Stimulated activated CD4-positive, alpha-beta T cell treated with anti-CD3 and anti-CD28 coated beads, TNF-alpha, amount 100 ng/mL, for 24 hours (primary cell): ENCODE data around the gene ATP9B.
"Not testable (repeated sequence)": the region's sequence is repeated elsewhere in the genome, so short reads cannot be mapped to it uniquely, and the experiment has no call there.

Experiments used
- DNase-seq, 3 experiments: peaks; one replicate each; pipeline ENCODE4 v3.0.0-alpha.2; 2020; ENCODE audit warnings: low read depth in 3 of 3

ATP9B gene

DNA sequence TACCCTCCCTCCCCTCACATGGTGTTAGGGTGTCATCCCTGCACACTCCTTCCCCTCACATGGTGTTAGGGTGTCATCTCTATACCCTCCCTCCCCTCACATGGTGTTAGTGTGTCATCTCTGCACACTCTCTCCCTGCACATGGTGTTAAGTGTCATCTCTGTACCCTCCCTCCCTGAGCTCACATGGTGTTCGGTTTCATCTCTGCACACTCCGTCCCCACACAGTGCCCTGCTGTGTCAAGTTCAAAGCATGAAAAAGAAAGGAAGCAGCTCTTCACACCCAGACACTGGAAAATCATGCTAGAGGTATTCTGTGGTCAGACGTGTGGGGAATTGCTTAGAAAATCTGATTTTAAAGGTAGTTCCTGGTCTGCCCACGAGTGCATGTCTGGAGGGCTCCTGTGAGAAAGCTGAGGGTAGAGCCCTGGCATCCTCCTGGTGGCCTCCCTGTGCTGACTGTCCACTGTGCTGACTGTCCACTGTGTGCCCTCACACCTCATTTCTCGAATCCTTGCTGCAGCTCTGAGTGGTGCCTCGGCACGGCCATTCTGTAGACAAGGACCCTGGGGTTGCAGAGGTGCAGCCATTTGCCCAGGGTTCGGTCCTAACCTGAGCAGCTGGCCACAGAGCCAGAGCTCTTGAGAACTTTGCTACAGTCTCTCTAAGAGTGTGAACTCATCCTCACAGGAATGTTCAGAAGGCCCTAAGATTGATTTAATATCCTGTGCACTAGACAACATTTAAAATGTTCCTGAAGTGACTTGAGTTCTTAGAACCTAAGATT lies 257.4 kb downstream of the ATP9B start:
- DNase-seq = no peak

DNA sequence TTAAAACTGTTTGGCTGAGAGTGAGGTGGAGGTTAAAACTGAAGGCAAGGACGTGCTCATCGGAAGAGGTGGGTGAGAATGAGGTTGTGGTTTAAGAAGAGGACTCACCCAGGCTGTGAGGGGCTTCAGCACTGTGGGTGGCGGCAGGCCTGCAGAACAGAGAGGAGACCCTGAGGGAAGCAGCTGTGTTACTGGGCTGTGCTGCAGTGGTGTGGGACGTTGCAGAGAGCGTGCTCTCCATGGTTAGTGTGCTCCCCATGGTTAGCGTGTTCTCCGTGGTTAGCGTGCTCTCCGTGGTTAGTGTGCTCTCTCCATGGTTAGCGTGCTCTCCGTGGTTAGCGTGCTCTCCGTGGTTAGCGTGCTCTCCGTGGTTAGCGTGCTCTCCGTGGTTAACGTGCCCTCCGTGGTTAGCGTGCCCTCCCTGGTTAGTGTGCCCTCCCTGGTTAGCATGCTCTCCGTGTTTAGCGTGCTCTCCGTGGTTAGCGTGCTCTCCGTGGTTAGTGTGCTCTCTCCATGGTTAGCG lies 258.1 kb downstream of the ATP9B start:
- DNase-seq = no peak

DNA sequence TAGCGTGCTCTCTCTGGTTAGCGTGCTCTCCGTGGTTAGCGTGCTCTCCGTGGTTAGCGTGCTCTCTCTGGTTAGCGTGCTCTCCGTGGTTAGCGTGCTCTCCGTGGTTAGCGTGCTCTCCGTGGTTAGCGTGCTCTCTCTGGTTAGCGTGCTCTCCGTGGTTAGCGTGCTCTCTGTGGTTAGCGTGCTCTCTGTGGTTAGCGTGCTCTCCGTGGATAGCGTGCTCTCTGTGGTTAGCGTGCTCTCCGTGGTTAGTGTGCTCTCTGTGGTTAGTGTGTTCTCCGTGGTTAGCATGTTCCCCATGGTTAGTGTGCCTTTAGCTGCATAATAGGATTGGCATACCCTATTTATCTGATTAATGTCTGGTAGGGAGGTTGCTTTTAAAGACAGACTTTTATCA lies 258.7 kb downstream of the ATP9B start:
- not testable (repeated sequence) for DNase-seq

DNA sequence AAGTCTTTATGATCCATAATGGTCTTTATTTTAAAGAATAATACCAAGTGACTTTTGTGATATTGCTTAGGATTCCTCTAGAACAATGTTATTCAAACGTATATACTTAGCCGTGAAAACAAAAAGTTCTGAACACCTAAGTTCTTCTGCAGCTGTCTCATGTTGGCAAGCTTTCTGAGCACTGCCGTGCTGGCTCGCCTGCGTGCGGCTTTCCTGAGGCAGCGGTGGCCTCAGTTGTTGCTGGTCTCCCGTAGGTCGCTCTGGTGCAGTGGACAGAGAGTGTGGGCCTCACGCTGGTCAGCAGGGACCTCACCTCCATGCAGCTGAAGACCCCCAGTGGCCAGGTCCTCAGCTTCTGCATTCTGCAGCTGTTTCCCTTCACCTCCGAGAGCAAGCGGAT lies 259.7 kb downstream of the ATP9B start:
- no peak for DNase-seq

DNA sequence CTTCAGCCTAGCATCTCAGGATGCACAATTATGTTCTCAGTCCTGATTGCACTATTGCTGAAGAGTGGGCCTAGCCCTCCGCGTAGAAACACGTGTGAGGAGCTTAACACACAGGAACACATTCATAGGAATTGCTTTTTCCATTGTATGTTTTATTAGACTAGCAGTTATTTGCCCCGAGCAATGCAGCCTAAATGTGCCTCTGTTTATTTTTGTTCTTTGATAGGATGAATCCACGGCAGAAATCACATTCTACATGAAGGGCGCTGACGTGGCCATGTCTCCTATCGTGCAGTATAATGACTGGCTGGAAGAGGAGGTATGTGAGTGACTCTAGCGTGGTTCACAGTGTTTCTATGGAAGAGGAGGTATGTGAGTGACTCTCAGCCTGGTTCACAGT lies 260.6 kb downstream of the ATP9B start:
- no peak for DNase-seq

DNA sequence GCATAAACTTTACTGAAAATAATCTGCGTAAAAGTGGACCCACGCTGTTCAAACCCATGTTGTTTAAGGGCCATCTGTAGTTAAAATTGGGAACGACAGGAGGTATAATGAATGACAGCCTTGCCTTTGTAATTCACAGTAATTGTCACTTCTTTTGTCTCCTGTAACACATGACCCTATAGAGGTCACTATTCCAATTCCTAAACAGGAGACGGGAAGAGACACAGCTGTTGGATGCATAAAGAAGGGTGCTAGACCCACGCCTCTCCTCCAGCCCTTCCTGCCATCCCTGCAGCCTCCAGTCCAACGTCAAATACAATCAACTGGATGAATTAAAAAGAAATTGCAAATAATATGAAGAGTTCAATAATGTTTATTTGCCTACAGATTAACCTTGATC lies 263.5 kb downstream of the ATP9B start:
- DNase-seq = no peak

DNA sequence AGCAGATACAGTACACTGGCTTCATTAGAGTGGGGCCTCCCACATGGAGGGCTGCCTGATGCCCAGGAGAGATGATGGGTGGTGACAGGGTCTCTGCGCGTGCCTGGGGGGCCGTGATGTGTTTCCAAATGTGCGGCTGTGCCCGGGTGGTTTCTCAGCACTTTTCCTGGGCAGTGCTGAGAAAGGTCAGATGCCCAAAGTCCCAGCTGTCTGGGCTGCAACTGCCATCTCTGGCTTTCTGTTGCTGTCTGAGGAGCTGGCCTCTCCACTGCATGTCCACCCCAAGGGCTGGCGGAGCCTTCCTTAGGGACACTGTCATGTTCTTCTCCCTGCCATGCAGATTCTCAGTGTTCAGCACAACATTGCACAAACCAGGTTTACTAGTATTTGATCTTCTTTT lies 263.9 kb downstream of the ATP9B start:
- DNase-seq = no peak

DNA sequence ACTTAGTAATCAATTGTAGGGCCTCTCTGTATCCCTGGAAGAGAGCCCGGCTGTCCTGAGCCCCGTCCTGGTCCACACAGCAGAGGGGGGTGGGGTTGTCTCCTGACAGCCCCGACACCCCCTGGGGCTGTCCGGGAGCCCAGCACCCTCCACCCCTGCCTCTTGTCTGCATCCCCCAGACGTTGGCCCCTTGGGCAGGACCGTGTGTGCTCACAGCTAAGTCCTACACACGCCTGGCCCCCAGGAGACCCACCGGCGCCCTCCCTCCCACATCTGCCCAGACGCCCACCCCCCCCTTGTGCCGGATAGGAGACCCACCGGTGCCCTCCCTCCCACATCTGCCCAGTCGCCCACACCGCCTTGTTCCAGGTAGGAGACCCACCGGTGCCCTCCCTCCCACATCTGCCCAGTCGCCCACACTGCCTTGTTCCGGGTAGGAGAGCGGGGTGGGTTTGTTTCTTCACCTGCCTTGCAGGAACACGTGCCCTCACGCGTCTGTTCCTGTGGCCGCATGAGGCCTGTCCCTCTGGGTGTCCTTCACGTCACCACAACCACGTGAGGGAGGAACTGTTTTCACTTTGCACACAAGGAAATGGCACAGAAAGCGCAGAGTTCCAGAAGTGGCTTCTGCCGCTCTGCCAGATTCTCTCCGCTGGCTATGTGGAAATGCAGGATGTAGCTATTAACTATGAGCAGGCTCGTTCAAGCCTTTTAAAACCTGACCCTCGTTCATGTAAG lies 265.5 kb downstream of the ATP9B start:
- DNase-seq = no peak

DNA sequence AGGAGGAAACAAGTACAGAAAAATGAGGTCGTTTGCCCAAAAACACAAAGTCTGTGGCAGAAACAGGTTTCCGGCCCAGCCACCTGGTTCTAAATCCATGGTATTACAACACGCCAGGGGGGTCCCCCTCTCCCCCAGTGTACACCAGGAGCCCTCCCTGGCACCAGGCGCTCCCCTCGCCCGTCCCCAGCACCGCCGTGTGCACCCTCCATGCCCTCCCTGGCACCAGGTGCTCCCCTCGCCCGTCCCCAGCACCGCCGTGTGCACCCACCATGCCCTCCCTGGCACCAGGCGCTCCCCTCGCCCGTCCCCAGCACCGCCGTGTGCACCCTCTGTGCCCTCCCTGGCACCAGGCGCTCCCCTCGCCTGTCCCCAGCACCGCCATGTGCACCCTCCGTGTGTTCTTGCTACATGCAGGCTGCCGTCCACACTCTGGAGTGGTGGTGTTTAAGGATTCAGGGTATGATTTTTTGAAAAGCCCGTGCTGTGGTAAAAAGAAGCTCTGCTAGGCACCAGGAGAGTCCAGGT lies 266.7 kb downstream of the ATP9B start:
- DNase-seq = no peak

DNA sequence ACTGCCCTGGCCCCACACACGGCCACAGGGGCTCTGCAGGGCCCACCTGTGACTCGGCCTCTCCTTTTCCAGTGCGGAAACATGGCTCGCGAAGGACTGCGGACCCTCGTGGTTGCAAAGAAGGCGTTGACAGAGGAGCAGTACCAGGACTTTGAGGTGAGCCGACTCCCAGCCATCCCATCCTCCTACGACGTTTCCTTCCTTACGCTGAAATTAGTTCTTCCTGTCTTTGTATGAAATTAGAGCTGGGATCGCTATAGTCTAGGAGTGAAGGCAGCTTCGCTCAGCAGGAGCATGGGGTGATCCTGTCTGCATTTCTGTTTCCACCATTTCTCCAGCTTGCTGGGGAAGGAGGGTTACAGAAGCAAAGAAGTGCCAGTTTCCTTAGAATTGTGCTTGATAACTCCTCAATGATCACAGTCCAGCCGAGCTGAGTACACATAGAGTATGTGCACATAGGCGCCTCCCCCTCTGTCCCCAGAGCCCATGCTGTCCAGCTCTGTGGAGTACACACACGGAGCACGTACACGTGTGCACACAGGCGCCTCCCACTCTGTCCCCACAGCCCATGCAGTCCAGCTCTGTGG lies 267.5 kb downstream of the ATP9B start:
- no peak for DNase-seq

DNA sequence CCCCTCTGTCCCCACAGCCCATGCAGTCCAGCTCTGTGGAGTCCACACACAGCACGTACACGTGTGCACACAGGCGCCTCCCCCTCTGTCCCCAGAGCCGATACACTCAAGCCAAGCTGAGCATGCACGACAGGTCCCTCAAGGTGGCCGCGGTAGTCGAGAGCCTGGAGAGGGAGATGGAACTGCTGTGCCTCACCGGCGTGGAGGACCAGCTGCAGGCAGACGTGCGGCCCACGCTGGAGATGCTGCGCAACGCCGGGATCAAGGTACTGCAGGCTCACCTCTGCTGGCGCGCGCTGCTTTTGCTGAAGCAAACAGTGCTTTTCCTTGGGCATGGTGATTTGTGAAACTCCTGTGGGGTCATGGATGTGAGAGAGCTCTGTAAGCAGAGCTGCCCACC lies 268.0 kb downstream of the ATP9B start:
- DNase-seq = no peak

DNA sequence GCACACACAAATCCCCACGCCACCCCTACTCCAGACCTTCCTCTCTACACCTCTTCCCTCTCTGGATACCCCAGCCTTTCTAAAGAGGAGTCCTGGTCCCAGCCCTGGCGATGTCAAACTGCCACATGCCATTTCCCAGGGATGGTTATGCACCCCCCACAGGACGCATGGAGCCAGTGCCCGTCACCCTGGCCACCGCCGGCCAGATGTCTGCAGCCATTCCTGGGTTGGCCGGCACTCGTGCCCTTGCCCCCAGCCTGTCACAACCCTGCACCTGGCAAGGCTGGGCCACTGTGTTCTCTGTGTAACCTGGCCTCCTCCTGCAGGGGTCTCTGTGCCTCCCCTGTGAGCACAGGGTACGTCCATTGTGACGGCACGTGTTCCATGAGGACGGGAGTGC lies 268.4 kb downstream of the ATP9B start:
- DNase-seq = no peak

DNA sequence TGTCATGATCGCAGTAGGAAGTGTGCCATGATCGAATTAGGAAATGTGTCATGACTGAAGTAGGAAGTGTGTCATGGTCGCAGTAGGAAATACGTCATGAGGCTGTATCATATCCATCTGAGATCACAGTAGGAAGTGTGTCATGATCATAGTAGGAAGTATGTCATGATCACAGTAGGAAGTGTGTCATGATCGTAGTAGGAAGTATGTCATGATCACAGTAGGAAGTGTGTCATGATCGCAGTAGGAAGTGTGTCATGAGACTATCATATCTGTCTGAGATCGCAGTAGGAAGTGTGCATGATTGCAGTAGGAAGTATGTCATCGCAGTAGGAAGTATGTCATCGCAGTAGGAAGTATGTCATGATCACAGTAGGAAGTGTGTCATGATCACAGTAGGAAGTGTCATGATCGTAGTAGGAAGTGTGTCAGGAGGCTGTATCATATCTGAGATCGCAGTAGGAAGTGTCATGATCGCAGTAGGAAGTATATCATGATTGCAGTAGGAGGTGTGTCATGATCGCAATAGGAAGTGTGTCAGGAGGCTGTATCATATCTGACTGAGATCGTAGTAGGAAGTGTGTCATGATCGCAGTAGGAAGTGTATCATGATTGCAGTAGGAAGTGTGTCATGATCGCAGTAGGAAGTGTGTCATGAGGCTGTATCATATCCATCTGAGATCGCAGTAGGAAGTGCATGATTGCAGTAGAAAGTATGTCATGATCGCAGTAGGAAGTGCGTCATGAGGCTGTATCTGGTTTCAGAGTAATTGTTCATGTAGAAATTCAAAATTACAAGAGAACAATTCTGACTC lies 270.1 kb downstream of the ATP9B start:
- DNase-seq = no peak

DNA sequence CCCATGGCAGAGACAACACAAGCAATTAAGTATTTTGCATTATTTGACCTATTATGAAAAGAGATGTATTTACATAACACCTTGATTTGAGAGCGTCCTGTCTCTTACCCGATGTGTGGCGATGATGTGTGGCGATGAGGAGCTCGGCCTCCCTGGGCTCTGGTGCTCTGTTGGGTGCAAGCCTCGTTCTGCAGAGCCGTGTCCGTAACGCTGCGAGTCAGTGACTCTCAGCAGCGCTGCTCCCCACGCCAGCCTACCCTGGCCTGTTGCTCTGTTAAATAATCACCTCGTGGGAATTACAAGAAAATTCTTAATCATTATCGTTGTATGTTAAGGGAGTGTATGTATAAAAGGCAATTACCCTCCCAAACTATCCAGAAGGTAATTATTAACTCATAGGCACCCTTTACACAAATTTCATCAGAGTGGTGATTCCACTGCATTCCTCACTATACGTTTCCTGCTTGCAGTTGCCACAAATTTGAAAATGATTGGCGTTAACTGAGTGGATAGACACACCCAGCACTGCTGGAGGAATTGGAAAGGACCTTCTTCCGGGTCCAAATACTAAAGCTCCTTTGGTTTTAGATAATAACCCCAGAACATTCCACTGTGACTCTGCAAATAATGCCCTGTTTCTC lies 274.5 kb downstream of the ATP9B start:
- DNase-seq = no peak

DNA sequence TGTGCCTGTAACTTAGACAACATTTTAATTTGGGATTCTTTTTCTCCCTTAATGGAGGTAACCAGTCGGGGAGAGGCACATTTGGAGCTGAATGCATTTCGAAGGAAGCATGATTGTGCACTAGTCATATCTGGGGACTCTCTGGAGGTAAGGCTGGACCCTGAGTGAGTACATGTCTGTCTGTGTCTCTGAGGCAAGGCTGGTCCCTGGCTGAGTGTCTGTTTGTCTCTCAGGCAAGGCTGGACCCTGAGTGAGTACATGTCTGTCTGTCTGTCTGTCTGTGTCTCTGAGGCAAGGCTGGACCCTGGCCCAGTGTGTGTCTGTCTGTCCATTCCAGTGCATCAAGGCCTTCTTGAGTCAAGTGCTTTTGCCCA lies 275.0 kb downstream of the ATP9B start:
- DNase-seq = no peak

DNA sequence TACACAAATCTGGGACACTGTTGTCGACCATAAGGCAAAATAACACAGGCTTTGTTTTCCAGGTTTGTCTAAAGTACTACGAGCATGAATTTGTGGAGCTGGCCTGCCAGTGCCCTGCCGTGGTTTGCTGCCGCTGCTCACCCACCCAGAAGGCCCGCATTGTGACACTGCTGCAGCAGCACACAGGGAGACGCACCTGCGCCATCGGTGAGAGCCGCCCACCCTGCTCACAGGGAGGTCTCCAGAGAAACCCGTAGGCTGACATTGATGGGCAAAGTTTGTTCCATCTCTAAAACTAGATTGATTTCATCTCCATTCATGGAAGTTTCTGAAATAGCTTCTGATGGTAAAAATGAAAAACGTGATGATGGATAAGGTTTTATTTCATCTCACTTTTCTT lies 276.2 kb downstream of the ATP9B start:
- no peak for DNase-seq

DNA sequence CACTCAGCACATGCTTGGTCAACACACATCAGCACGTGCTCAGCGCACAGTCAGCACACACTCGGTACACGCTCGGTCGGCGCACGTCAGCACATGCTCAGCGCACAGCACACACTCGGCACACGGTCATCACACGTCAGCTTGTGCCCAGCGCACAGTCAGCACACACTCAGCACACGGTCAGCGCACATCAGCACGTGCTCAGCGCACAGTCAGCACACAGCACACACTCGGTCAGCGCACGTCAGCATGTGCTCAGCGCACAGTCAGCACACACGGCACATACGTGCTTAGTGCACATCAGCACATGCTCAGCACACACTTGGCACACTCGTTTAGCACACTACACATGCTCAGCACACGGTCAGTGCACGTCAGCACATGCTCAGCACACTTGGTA lies 276.8 kb downstream of the ATP9B start:
- DNase-seq = no peak

DNA sequence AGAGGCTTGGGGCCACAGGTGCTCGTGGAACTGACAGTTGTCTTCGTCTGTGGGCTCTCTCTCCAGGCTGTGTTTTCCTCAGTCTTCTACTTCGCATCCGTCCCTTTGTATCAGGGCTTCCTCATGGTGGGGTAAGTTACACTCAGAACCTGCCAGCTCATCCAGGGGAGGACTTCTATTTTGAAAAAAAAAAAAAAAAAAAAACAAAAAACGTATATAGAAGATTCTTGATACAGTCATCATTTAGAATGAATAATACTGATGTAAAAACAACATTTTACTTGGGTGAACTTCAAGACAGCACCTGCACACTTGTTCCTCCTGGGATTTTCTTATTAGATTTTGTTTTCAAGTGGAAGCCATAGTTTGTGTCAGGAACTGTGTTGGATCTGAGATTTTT lies 278.9 kb downstream of the ATP9B start:
- DNase-seq = no peak

DNA sequence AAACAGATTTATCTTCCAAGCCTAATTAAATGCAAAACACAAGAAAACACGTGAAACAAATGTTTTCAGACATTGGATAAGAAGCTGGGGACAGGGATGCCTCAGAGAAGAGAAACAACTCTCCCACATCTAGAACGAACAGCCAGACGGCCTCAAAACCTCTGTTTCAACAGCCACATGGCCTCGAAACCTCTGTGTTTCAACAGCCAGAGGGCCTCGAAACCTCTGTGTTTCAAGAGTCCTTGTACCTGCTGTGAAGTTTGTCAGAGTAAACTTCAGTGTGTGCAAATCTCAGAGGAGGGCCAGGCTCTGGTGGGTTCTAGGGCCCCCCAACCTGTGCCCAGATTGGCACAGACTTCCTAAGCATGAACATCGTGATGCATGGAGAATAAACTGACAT lies 283.2 kb downstream of the ATP9B start:
- no peak for DNase-seq

DNA sequence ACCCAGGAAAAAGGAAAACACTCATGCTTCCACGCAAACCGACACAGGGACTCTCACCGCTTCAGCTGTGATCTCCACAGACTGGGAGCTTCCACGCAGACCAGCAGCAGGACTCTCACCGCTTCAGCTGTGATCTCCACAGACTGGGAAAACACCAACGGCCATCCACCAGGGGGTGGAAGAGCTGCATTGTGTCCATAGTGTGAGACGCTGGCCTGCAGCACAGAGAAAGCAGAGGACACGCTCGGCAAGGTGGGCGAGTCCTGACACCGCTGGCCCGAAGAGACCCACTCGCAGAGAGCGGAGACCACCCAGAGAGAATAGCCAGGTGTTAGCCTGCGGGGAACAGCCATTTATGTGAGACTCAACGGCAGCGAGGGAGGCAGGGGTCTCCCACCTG lies 284.1 kb downstream of the ATP9B start:
- no peak for DNase-seq

DNA sequence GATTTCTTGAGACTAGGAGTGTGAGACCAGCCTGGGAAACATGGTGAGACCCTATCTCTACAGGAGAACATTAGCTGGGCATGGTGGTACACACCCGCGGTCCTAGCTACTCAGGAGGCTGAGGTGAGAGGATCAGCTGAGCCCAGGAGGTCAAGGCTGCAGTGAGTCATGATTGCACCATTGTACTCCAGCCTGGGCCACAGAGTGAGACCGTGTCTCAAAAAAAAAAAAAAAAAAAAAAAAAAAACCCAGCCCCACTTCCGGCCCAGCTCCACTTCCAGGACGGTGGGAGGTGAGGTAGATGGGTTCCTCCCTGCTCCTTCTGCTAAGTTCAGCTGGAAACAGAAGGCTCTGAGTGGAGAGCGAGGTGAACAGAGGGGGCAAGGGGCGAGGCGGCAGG lies 285.2 kb downstream of the ATP9B start:
- no peak for DNase-seq
